ENCODE measurements around the gene CELF2.
A peak's percentile ranks its signal among the peaks of the same experiment; 100 is the strongest.

Gene CELF2

GRCh38 chr10:11019724-11020547 is 2.3 kb downstream of the CELF2 start:
- DNase-seq (no peak), ATAC-seq (replicated peaks) (no peak)
- Mint-ChIP-seq H3K4me1 (ENCODE audit: low read depth in 2 of 2) (peaks cover 6% of the 10 kb centered on the region in 2 donors), H3K4me3 (no peak overlapping the region), H3K36me3 (ENCODE audit: insufficient read depth) (no peaks in the 10 kb centered on the region), H3K27ac (no peak overlapping the region), H3K9me3 (no peaks in the 10 kb centered on the region), H3K27me3 (peaks cover 57 to 59% of the 10 kb centered on the region in 2 donors)

GRCh38 chr10:11020548-11020942 is 2.9 kb downstream of the CELF2 start:
- ATAC-seq (replicated peaks): no peak
- H3K4me1 Mint-ChIP-seq (ENCODE audit: low read depth in 2 of 2): peaks cover 6% of the 10 kb centered on the region in 2 donors
- H3K36me3 Mint-ChIP-seq (ENCODE audit: insufficient read depth): no peaks in the 10 kb centered on the region
- no peak overlapping the region for H3K27ac Mint-ChIP-seq
- peaks cover 55 to 59% of the 10 kb centered on the region in 2 donors for H3K27me3 Mint-ChIP-seq
- no peak for DNase-seq
- H3K9me3 Mint-ChIP-seq: no peaks in the 10 kb centered on the region
- no peak overlapping the region for H3K4me3 Mint-ChIP-seq

- ATAC-seq (replicated peaks) (no peak), DNase-seq (no peak)
- no peaks in the 10 kb centered on the region for H3K9me3 Mint-ChIP-seq
- H3K4me1 Mint-ChIP-seq (ENCODE audit: low read depth in 2 of 2): peaks cover 6% of the 10 kb centered on the region in 2 donors
- H3K4me3 Mint-ChIP-seq: no peak overlapping the region
- no peak overlapping the region for H3K27ac Mint-ChIP-seq
- peaks cover 54 to 61% of the 10 kb centered on the region in 2 donors for H3K27me3 Mint-ChIP-seq
- no peaks in the 10 kb centered on the region for H3K36me3 Mint-ChIP-seq (ENCODE audit: insufficient read depth)
These were observed 4.5 kb downstream of the CELF2 start for GRCh38 chr10:11022213-11022612.

GRCh38 chr10:11023009-11023953 is 5.6 kb downstream of the CELF2 start:
- H3K4me1 Mint-ChIP-seq (ENCODE audit: low read depth in 2 of 2): peaks cover 4 to 6% of the 10 kb centered on the region in 2 donors
- H3K27me3 Mint-ChIP-seq: peaks cover 55 to 66% of the 10 kb centered on the region in 2 donors
- no peak overlapping the region for H3K4me3 Mint-ChIP-seq
- H3K27ac Mint-ChIP-seq: no peak overlapping the region
- no peaks in the 10 kb centered on the region for H3K36me3 Mint-ChIP-seq (ENCODE audit: insufficient read depth)
- no peaks in the 10 kb centered on the region for H3K9me3 Mint-ChIP-seq
- no peak for ATAC-seq (replicated peaks)
- no peak for DNase-seq

- Mint-ChIP-seq H3K4me1 (ENCODE audit: low read depth in 2 of 2) (no peaks in the 10 kb centered on the region), H3K36me3 (ENCODE audit: insufficient read depth) (no peaks in the 10 kb centered on the region), H3K4me3 (no peak overlapping the region), H3K27me3 (peaks cover 55 to 65% of the 10 kb centered on the region in 2 donors), H3K27ac (no peak overlapping the region), H3K9me3 (no peaks in the 10 kb centered on the region)
- DNase-seq (no peak), ATAC-seq (replicated peaks) (no peak)
These were observed 6.9 kb downstream of the CELF2 start for GRCh38 chr10:11024596-11024995.

GRCh38 chr10:11025978-11026377 is 8.3 kb downstream of the CELF2 start:
- Mint-ChIP-seq H3K4me3 (no peak overlapping the region), H3K27me3 (peaks cover 56 to 67% of the 10 kb centered on the region in 2 donors), H3K27ac (no peak overlapping the region), H3K36me3 (ENCODE audit: insufficient read depth) (no peaks in the 10 kb centered on the region), H3K9me3 (no peaks in the 10 kb centered on the region), H3K4me1 (ENCODE audit: low read depth in 2 of 2) (no peaks in the 10 kb centered on the region)
- DNase-seq: no peak
- ATAC-seq (replicated peaks): no peak

GRCh38 chr10:11026773-11027172 is 9.1 kb downstream of the CELF2 start:
- Mint-ChIP-seq H3K27me3 (peaks cover 53 to 70% of the 10 kb centered on the region in 2 donors), H3K9me3 (no peaks in the 10 kb centered on the region), H3K36me3 (ENCODE audit: insufficient read depth) (no peaks in the 10 kb centered on the region), H3K27ac (no peak overlapping the region), H3K4me1 (ENCODE audit: low read depth in 2 of 2) (no peaks in the 10 kb centered on the region), H3K4me3 (no peak overlapping the region)
- ATAC-seq (replicated peaks) (no peak), DNase-seq (no peak)

GRCh38 chr10:11034762-11035161 is 17.1 kb downstream of the CELF2 start:
- no peak for DNase-seq
- H3K4me1 Mint-ChIP-seq (ENCODE audit: low read depth in 2 of 2): no peaks in the 10 kb centered on the region
- no peak overlapping the region for H3K27ac Mint-ChIP-seq
- no peaks in the 10 kb centered on the region for H3K9me3 Mint-ChIP-seq
- H3K36me3 Mint-ChIP-seq (ENCODE audit: insufficient read depth): no peaks in the 10 kb centered on the region
- no peak for ATAC-seq (replicated peaks)
- peaks cover 43 to 65% of the 10 kb centered on the region in 2 donors for H3K27me3 Mint-ChIP-seq
- H3K4me3 Mint-ChIP-seq: no peak overlapping the region

- no peaks in the 10 kb centered on the region for H3K36me3 Mint-ChIP-seq (ENCODE audit: insufficient read depth)
- H3K27me3 Mint-ChIP-seq: peaks cover 37 to 58% of the 10 kb centered on the region in 2 donors
- DNase-seq (no peak), ATAC-seq (replicated peaks) (peak; percentile 32)
- no peak overlapping the region for H3K4me3 Mint-ChIP-seq
- no peak overlapping the region for H3K27ac Mint-ChIP-seq
- H3K9me3 Mint-ChIP-seq: no peaks in the 10 kb centered on the region
- H3K4me1 Mint-ChIP-seq (ENCODE audit: low read depth in 2 of 2): no peaks in the 10 kb centered on the region
These were observed 17.8 kb downstream of the CELF2 start for GRCh38 chr10:11035301-11035991.

GRCh38 chr10:11036424-11037011 is 18.8 kb downstream of the CELF2 start:
- Mint-ChIP-seq H3K4me3 (no peak overlapping the region), H3K36me3 (ENCODE audit: insufficient read depth) (no peaks in the 10 kb centered on the region), H3K27ac (no peak overlapping the region), H3K27me3 (peaks cover 34 to 57% of the 10 kb centered on the region in 2 donors), H3K9me3 (no peaks in the 10 kb centered on the region), H3K4me1 (ENCODE audit: low read depth in 2 of 2) (no peaks in the 10 kb centered on the region)
- no peak for DNase-seq
- no peak for ATAC-seq (replicated peaks)

- no peak for ATAC-seq (replicated peaks)
- Mint-ChIP-seq H3K36me3 (ENCODE audit: insufficient read depth) (no peaks in the 10 kb centered on the region), H3K27me3 (peaks cover 38 to 68% of the 10 kb centered on the region in 2 donors)
These were observed 20.3 kb downstream of the CELF2 start for GRCh38 chr10:11037991-11038390.

GRCh38 chr10:11042357-11042756 is 24.7 kb downstream of the CELF2 start:
- H3K27me3 Mint-ChIP-seq: peaks cover 44 to 67% of the 10 kb centered on the region in 2 donors
- H3K27ac Mint-ChIP-seq: no peak overlapping the region
- no peak for ATAC-seq (replicated peaks)
- no peak overlapping the region for H3K4me3 Mint-ChIP-seq
- H3K9me3 Mint-ChIP-seq: no peaks in the 10 kb centered on the region
- DNase-seq: no peak
- H3K4me1 Mint-ChIP-seq (ENCODE audit: low read depth in 2 of 2): no peaks in the 10 kb centered on the region
- no peaks in the 10 kb centered on the region for H3K36me3 Mint-ChIP-seq (ENCODE audit: insufficient read depth)

More at GRCh38 chr10:11037991-11038390, 20.3 kb downstream of the CELF2 start:
- no peak for DNase-seq
- Mint-ChIP-seq H3K4me3 (no peak overlapping the region), H3K27ac (no peak overlapping the region), H3K9me3 (no peaks in the 10 kb centered on the region), H3K4me1 (ENCODE audit: low read depth in 2 of 2) (no peaks in the 10 kb centered on the region)

GRCh38 chr10:11043039-11043438 is 25.4 kb downstream of the CELF2 start:
- no peak overlapping the region for H3K27ac Mint-ChIP-seq
- no peaks in the 10 kb centered on the region for H3K36me3 Mint-ChIP-seq (ENCODE audit: insufficient read depth)
- no peaks in the 10 kb centered on the region for H3K4me1 Mint-ChIP-seq (ENCODE audit: low read depth in 2 of 2)
- ATAC-seq (replicated peaks): no peak
- no peak for DNase-seq
- no peak overlapping the region for H3K4me3 Mint-ChIP-seq
- no peaks in the 10 kb centered on the region for H3K9me3 Mint-ChIP-seq
- peaks cover 46 to 67% of the 10 kb centered on the region in 2 donors for H3K27me3 Mint-ChIP-seq
